Keratinocyte (primary cell): Measurements from ENCODE around the gene GARIN5B. TPM values are rescaled to one million over a fixed set of nuclear protein-coding genes. Genes with fewer than 3 reads are reported as not detected.

Source experiments
- DNase-seq: peaks from one replicate; pipeline ENCODE4 v3.0.0-alpha.2; 2011; ENCODE audit warnings: low read depth, missing footprints, low spot score
- FAIRE-seq: peaks from 2 replicates; lab custom pipeline; 2011; peaks lifted over from hg19 to GRCh38; lab: Jason Lieb, UNC
- H2AFZ ChIP-seq: 2 replicates; pipeline ENCODE4 v1.6.0; 2012; ENCODE audit warnings: low read length, control low read depth, inconsistent platforms; ENCODE audit not compliant: control insufficient read depth
- H3K27ac ChIP-seq: 2 replicates; pipeline ENCODE4 v1.5.1; 2011; ENCODE audit warnings: low read length; ENCODE audit not compliant: control insufficient read depth, insufficient read depth
- H3K27me3 ChIP-seq: 3 replicates; pipeline ENCODE4 v1.6.0; 2011; ENCODE audit warnings: low read length; ENCODE audit not compliant: control insufficient read depth, insufficient read depth; ENCODE audit errors: extremely low read depth
- H3K36me3 ChIP-seq, 2 experiments: 2 replicates in 1 of 2; 3 replicates in 1 of 2; pipeline ENCODE4 v1.5.1; 2011; ENCODE audit warnings: low read length in 2 of 2, mild to moderate bottlenecking in 1 of 2; ENCODE audit not compliant: control insufficient read depth in 2 of 2, insufficient read depth in 2 of 2; ENCODE audit errors: extremely low read depth in 1 of 2
- H3K4me1 ChIP-seq: 3 replicates; pipeline ENCODE4 v1.5.1; 2011; ENCODE audit warnings: low read length; ENCODE audit not compliant: control insufficient read depth, insufficient read depth; ENCODE audit errors: extremely low read depth
- H3K4me2 ChIP-seq: 3 replicates; pipeline ENCODE4 v1.6.0; 2011; ENCODE audit warnings: low read depth, low read length; ENCODE audit not compliant: control insufficient read depth, insufficient read depth; ENCODE audit errors: extremely low read depth
- H3K4me3 ChIP-seq, 3 experiments: fragments of 200-600 bp in 1 of 3; sonication (generic) in 1 of 3; 2 replicates in 2 of 3; 3 replicates in 1 of 3; pipeline ENCODE4 v1.5.1; 2011 to 2016; ENCODE audit warnings: low read length in 3 of 3, mild to moderate bottlenecking in 3 of 3, control low read depth in 2 of 3, inconsistent platforms in 1 of 3, low read depth in 1 of 3, mixed read lengths in 1 of 3, mixed run types in 1 of 3, moderate library complexity in 1 of 3; ENCODE audit not compliant: control insufficient read depth in 2 of 3, insufficient read depth in 2 of 3; ENCODE audit errors: extremely low read depth in 1 of 3
- H3K79me2 ChIP-seq: 2 replicates; pipeline ENCODE4 v1.6.0; 2012; ENCODE audit warnings: low read length; ENCODE audit not compliant: control insufficient read depth, insufficient read depth
- H3K9ac ChIP-seq: 3 replicates; pipeline ENCODE4 v1.6.0; 2011; ENCODE audit warnings: low read length; ENCODE audit not compliant: control insufficient read depth, insufficient read depth; ENCODE audit errors: extremely low read depth
- H3K9me1 ChIP-seq: 3 replicates; pipeline ENCODE4 v1.6.0; 2011; ENCODE audit warnings: low read length; ENCODE audit not compliant: control insufficient read depth, insufficient read depth; ENCODE audit errors: extremely low read depth
- H3K9me3 ChIP-seq: 2 replicates; pipeline ENCODE4 v1.5.1; 2012; ENCODE audit warnings: low read depth, low read length; ENCODE audit not compliant: control insufficient read depth
- H4K20me1 ChIP-seq: 3 replicates; pipeline ENCODE4 v1.6.0; 2011; ENCODE audit warnings: low read length; ENCODE audit not compliant: control insufficient read depth, insufficient read depth; ENCODE audit errors: extremely low read depth
- CTCF ChIP-seq, 3 experiments: IDR thresholded peaks in 1 of 3; conservative IDR thresholded peaks in 1 of 3; optimal IDR thresholded peaks in 1 of 3; 2 replicates in 2 of 3; 3 replicates in 1 of 3; pipeline versions ENCODE3 to v1.5.1; 2011; ENCODE audit warnings: low read length in 3 of 3, mild to moderate bottlenecking in 3 of 3, moderate library complexity in 2 of 3, control low read depth in 1 of 3, inconsistent platforms in 1 of 3; ENCODE audit not compliant: insufficient read depth in 2 of 3; ENCODE audit errors: extremely low read depth in 1 of 3
- EZH2 ChIP-seq: IDR thresholded peaks from one replicate; pipeline ENCODE4 v1.6.1; 2012; ENCODE audit warnings: inconsistent platforms, mild to moderate bottlenecking, low read length, moderate library complexity
- dilution Hi-C: fragments of 300-500 bp; cut with MboI; formaldehyde crosslinking; loops from one replicate; pipeline ENCODE4 v1.7.0; 2020; ENCODE audit warnings: low sequenced_read_pairs; ENCODE audit not compliant: extremely low pct_ligation_motif_present
- polyA plus RNA-seq, 5 experiments: library from polyadenylated mRNA; depleted of rRNA in 3 of 5; stranded (reverse) in 3 of 5; stranded (forward) in 1 of 5; unstranded in 1 of 5; fragments of >200 nt; gene quantifications; 1 replicate in 1 of 5; 2 replicates in 3 of 5; 3 replicates in 1 of 5; pipeline versions ENCODE4 v1.2.1 to v1.2.3, GENCODE V29; 2011 to 2012; ENCODE audit warnings: missing spikeins in 2 of 5, low read depth in 1 of 5, low replicate concordance in 1 of 5

GARIN5B gene
- polyA plus RNA-seq, 1 donor (not counting 4 experiments of a cell fraction or from before 2014, with no cell fraction given): not detected

- Histone ChIP-seq H4K20me1 (no peaks in the 10 kb centered on the region), H3K9me1 (no peaks in the 10 kb centered on the region), H3K4me1 (peaks cover 6% of the 10 kb centered on the region), H3K79me2 (no peaks in the 10 kb centered on the region), H3K4me3 (no peak overlapping the region), H2AFZ (no peak overlapping the region), H3K27ac (no peak overlapping the region), H3K4me2 (no peak overlapping the region), H3K36me3 (no peaks in the 10 kb centered on the region), H3K9me3 (no peaks in the 10 kb centered on the region), H3K9ac (no peak overlapping the region), H3K27me3 (peaks cover 13% of the 10 kb centered on the region)
- no peak for DNase-seq
- dilution Hi-C loops: no loop called here
- no peak for TF ChIP-seq CTCF (optimal IDR thresholded peaks at IDR 0.05 in 1 of 3, IDR thresholded peaks at IDR 0.05 in 1 of 3, conservative IDR thresholded peaks at IDR 0.05 in 1 of 3; ENCODE audit: extremely low read depth in 1 of 3, insufficient read depth in 2 of 3, low read length in 3 of 3)
- TF ChIP-seq EZH2: no peak
- FAIRE-seq: no peak
Observed at GRCh38 chr19:55316646-55317045, 46.4 kb downstream of the GARIN5B start.

DNA sequence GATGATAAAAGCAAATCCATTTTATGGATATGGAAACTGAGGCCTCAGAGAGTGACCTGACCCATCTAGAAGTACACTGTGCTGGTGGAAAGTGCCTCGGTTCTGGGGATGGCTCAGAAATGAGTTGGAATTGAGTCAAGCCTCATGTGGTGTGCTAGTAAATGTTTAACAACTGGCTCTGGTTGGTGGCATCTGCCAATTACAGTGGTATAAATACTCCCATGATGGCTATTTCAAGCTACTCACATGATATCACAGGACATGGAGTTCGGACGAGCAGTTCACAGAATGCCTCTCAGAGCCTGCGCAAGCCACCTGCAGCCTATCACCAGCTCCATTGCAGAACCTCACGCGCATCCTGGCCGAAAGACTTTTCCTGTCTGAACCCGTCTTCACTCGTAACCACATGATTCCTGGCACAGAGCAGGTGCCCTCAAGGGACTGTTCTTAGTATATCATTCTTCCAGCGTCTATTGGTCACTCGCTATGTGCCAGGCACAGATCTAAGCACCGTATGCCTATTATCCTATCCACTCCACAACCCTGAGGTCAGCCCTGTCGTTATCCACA lies 47.0 kb downstream of the GARIN5B start:
- no peak overlapping the region for H3K27ac ChIP-seq
- H3K9me1 ChIP-seq: no peaks in the 10 kb centered on the region
- H3K27me3 ChIP-seq: peaks cover 11% of the 10 kb centered on the region
- no peak overlapping the region for H2AFZ ChIP-seq
- peak overlapping the region; percentile 6 for H3K4me2 ChIP-seq
- no peak for DNase-seq
- no peak overlapping the region for H3K9ac ChIP-seq
- H3K4me3 ChIP-seq: no peak overlapping the region
- peak; percentile 20 for FAIRE-seq
- no peaks in the 10 kb centered on the region for H4K20me1 ChIP-seq
- no peaks in the 10 kb centered on the region for H3K79me2 ChIP-seq
- dilution Hi-C loops: no loop called here
- TF ChIP-seq EZH2 (no peak), CTCF (optimal IDR thresholded peaks at IDR 0.05 in 1 of 3, IDR thresholded peaks at IDR 0.05 in 1 of 3, conservative IDR thresholded peaks at IDR 0.05 in 1 of 3; ENCODE audit: extremely low read depth in 1 of 3, insufficient read depth in 2 of 3, low read length in 3 of 3) (no peak)
- H3K4me1 ChIP-seq: peaks cover 6% of the 10 kb centered on the region
- no peaks in the 10 kb centered on the region for H3K36me3 ChIP-seq
- H3K9me3 ChIP-seq: no peaks in the 10 kb centered on the region
